GM12878 (cell line): Measurements from ENCODE around the gene MFSD6. TPM values are rescaled to one million over a fixed set of nuclear protein-coding genes. Genes with fewer than 3 reads are reported as not detected.

Source experiments
- ATAC-seq: fragments of 200-7000 bp; cut with Tn5 transposase; 3 replicates; pipeline ENCODE4 v1.9.1; 2020; ENCODE audit warnings: mild to moderate bottlenecking, moderate library complexity
- BruUV-seq: library from RNA; stranded (reverse); fragments of 400-500 nt; replicated peaks from 2 replicates; lab custom pipeline; 2021; lab: Mats Ljungman, UMichigan
- CTCF ChIA-PET: fragments of 300-600 bp; sonication (Branson Sonifier 250); formaldehyde crosslinking; extraction: SDS; loops from one replicate; lab custom pipeline; 2021; ENCODE audit warnings: inconsistent platforms; lab: Yijun Ruan, JAX
- POLR2A ChIA-PET: fragments of 350-600 bp; formaldehyde crosslinking; extraction: SDS; loops from one replicate; lab custom pipeline; 2021; ENCODE audit warnings: inconsistent platforms; lab: Charles Lee
- RAD21 ChIA-PET: fragments of 300-600 bp; sonication (Branson Sonifier 250); formaldehyde crosslinking; loops from one replicate; lab custom pipeline; 2023; ENCODE audit warnings: antibody characterized with exemption; ENCODE audit not compliant: unreplicated experiment; lab: Charles Lee
- SMC1A ChIA-PET: fragments of 300-600 bp; sonication (Branson Sonifier 250); formaldehyde crosslinking; loops from one replicate; lab custom pipeline; 2023; ENCODE audit not compliant: unreplicated experiment, uncharacterized antibody; lab: Charles Lee
- DNase-seq: peaks from one replicate; pipeline ENCODE4 v3.0.0-alpha.2; 2011; ENCODE audit warnings: low read depth, low spot score
- FAIRE-seq: peaks from 3 replicates; lab custom pipeline; 2011; peaks lifted over from hg19 to GRCh38; lab: Jason Lieb, UNC
- H2AFZ ChIP-seq: 2 replicates; pipeline ENCODE4 v1.6.0; 2011; ENCODE audit warnings: low read depth, low read length, control low read depth; ENCODE audit not compliant: control insufficient read depth
- H3K27ac ChIP-seq: 2 replicates; pipeline ENCODE4 v1.5.1; 2011; ENCODE audit warnings: control low read depth; ENCODE audit not compliant: control insufficient read depth, insufficient read depth
- H3K27me3 ChIP-seq, 2 experiments: replicated peaks in 1 of 2; 2 replicates each; pipeline versions ENCODE4 v1.6.0 to v1.6.1; 2011; ENCODE audit warnings: low read length in 1 of 2; ENCODE audit not compliant: control insufficient read depth in 2 of 2, insufficient read depth in 2 of 2
- H3K36me3 ChIP-seq, 2 experiments: 2 replicates each; pipeline ENCODE4 v1.5.1; 2011; ENCODE audit warnings: low read length in 1 of 2; ENCODE audit not compliant: control insufficient read depth in 2 of 2, insufficient read depth in 2 of 2
- H3K4me1 ChIP-seq: 2 replicates; pipeline ENCODE4 v1.6.1; 2011; ENCODE audit warnings: mild to moderate bottlenecking, low read length, moderate library complexity, mixed read lengths; ENCODE audit not compliant: control insufficient read depth, insufficient read depth
- H3K4me2 ChIP-seq: 2 replicates; pipeline ENCODE4 v1.6.0; 2011; ENCODE audit warnings: control low read depth; ENCODE audit not compliant: control insufficient read depth, insufficient read depth
- H3K4me3 ChIP-seq: fragments of 200-600 bp; sonication (generic); 2 replicates; pipeline ENCODE4 v1.5.1; 2016
- H3K79me2 ChIP-seq: 2 replicates; pipeline ENCODE4 v1.6.0; 2011; ENCODE audit warnings: low read length; ENCODE audit not compliant: control insufficient read depth, insufficient read depth
- H3K9ac ChIP-seq: 2 replicates; pipeline ENCODE4 v1.8.0; 2011; ENCODE audit warnings: low read length, control low read depth, mixed read lengths; ENCODE audit not compliant: control insufficient read depth, insufficient read depth
- H3K9me3 ChIP-seq: replicated peaks from 3 replicates; pipeline ENCODE4 v1.5.1; 2011; ENCODE audit warnings: mild to moderate bottlenecking, low read length; ENCODE audit not compliant: control insufficient read depth, insufficient read depth
- H4K20me1 ChIP-seq: 2 replicates; pipeline ENCODE4 v1.6.0; 2011; ENCODE audit not compliant: control insufficient read depth, insufficient read depth
- ATF3 ChIP-seq: IDR thresholded peaks from 2 replicates; pipeline ENCODE4 v1.6.1; 2011; ENCODE audit warnings: low read depth, mild to moderate bottlenecking, low read length, moderate library complexity, borderline replicate concordance; ENCODE audit errors: extremely low read depth
- BMI1 ChIP-seq: fragments of 450-650 bp; IDR thresholded peaks from 2 replicates; pipeline ENCODE4 v1.6.1; 2016; ENCODE audit warnings: mild to moderate bottlenecking, moderate library complexity, borderline replicate concordance
- DPF2 ChIP-seq: fragments of 450-650 bp; IDR thresholded peaks from 2 replicates; pipeline ENCODE4 v1.6.1; 2017; ENCODE audit warnings: mild to moderate bottlenecking
- EP300 ChIP-seq, 2 experiments: fragments of 150-350 bp in 1 of 2; IDR thresholded peaks; 2 replicates each; pipeline ENCODE4 v1.6.1; 2011 to 2012; ENCODE audit warnings: low read depth in 2 of 2, low read length in 2 of 2, borderline replicate concordance in 1 of 2, improper control_type of control experiment in 1 of 2, inconsistent platforms in 1 of 2; ENCODE audit not compliant: control insufficient read depth in 1 of 2
- ESRRA ChIP-seq: IDR thresholded peaks from 2 replicates; pipeline ENCODE4 v1.6.1; 2012; ENCODE audit warnings: mild to moderate bottlenecking, low read length, improper control_type of control experiment
- JUNB ChIP-seq: IDR thresholded peaks from 2 replicates; pipeline ENCODE4 v1.6.1; 2016; ENCODE audit warnings: antibody characterized with exemption, mild to moderate bottlenecking
- JUND ChIP-seq: IDR thresholded peaks from 2 replicates; pipeline ENCODE4 v1.6.1; 2012; ENCODE audit warnings: low read depth, mild to moderate bottlenecking, low read length, improper control_type of control experiment, moderate library complexity
- MAX ChIP-seq: IDR thresholded peaks from 2 replicates; pipeline ENCODE4 v1.6.1; 2012; ENCODE audit warnings: low read depth, low read length, improper control_type of control experiment
- MTA2 ChIP-seq: fragments of 450-650 bp; IDR thresholded peaks from 2 replicates; pipeline ENCODE4 v1.6.1; 2016; ENCODE audit warnings: low read depth, mild to moderate bottlenecking, moderate library complexity
- NFYB ChIP-seq: IDR thresholded peaks from 2 replicates; pipeline ENCODE4 v1.6.1; 2011; ENCODE audit warnings: low read depth, mild to moderate bottlenecking, low read length, improper control_type of control experiment, moderate library complexity; ENCODE audit not compliant: insufficient read depth
- NR2F1 ChIP-seq: fragments of 450-650 bp; conservative IDR thresholded peaks from 2 replicates; pipeline ENCODE4 v1.6.1; 2017; ENCODE audit warnings: mild to moderate bottlenecking
- RBBP5 ChIP-seq: fragments of 200-600 bp; sonication (generic); conservative IDR thresholded peaks from 2 replicates; pipeline ENCODE4 v1.6.1; 2016
- RELA ChIP-seq: fragments of 450-650 bp; IDR thresholded peaks from 2 replicates; pipeline ENCODE4 v1.8.0; 2014; ENCODE audit warnings: borderline replicate concordance; ENCODE audit not compliant: partially characterized antibody
- SMARCA5 ChIP-seq: fragments of 450-650 bp; IDR thresholded peaks from 2 replicates; pipeline ENCODE4 v1.6.1; 2017; ENCODE audit warnings: mild to moderate bottlenecking
- SREBF2 ChIP-seq: IDR thresholded peaks from 2 replicates; pipeline ENCODE4 v1.6.1; 2012; ENCODE audit warnings: mild to moderate bottlenecking, low read length
- SUPT20H ChIP-seq: IDR thresholded peaks from 2 replicates; pipeline ENCODE4 v1.6.1; 2011; ENCODE audit warnings: low read depth, mild to moderate bottlenecking, low read length, moderate library complexity, borderline replicate concordance; ENCODE audit not compliant: control insufficient read depth
- TCF12 ChIP-seq: IDR thresholded peaks from 2 replicates; pipeline ENCODE4 v1.6.1; 2011; ENCODE audit warnings: low read depth, mild to moderate bottlenecking, low read length
- WRNIP1 ChIP-seq: IDR thresholded peaks from 2 replicates; pipeline ENCODE4 v1.6.1; 2011; ENCODE audit warnings: low read depth, low read length, improper control_type of control experiment, borderline replicate concordance
- ZBED1 ChIP-seq: IDR thresholded peaks from 2 replicates; pipeline ENCODE4 v1.6.1; 2016; ENCODE audit warnings: borderline replicate concordance
- ZNF217 ChIP-seq: fragments of 450-650 bp; IDR thresholded peaks from 2 replicates; pipeline ENCODE4 v1.6.1; 2017; ENCODE audit warnings: antibody characterized with exemption, mild to moderate bottlenecking
- WGBS: methylation state at CpG from one replicate; pipeline ENCODE4 v1.1.6; 2016; ENCODE audit warnings: low lambda C conversion rate; ENCODE audit not compliant: insufficient replicate concordance, insufficient coverage; ENCODE audit errors: missing lambda C conversion rate; 5-methylcytosine and 5-hydroxymethylcytosine counted together
- in situ Hi-C: fragments of 300-500 bp; cut with MboI; formaldehyde crosslinking; loops from 9 replicates; pipeline ENCODE4 v1.14.3; 2018; ENCODE audit warnings: mixed read lengths
- intact Hi-C: fragments of 100-400 bp; cut with micrococcal nuclease; formaldehyde crosslinking; loops from one replicate; pipeline ENCODE4 v1.14.2; 2022; ENCODE audit not compliant: unreplicated experiment
- polyA plus RNA-seq, 11 experiments: library from polyadenylated mRNA; depleted of rRNA in 4 of 11; unstranded in 6 of 11; stranded (reverse) in 5 of 11; fragments of >200 nt; fragmentation: Nextera tagmentation in 4 of 11; fragmentation: Illumina TruSeq in 1 of 11; extraction: Ambion mirVana in 4 of 11; extraction: Trizol in 1 of 11; gene quantifications; 1 replicate in 1 of 11; 2 replicates in 10 of 11; pipeline versions ENCODE4 v1.2.1 to v1.2.3, GENCODE V29; 2011 to 2016; ENCODE audit warnings: inconsistent platforms in 2 of 11, missing spikeins in 2 of 11, low read depth in 1 of 11
- total RNA-seq, 4 experiments: library from RNA; depleted of rRNA in 3 of 4; stranded (reverse); fragments of >200 nt in 3 of 4; fragmentation: Illumina TruSeq in 1 of 4; extraction: Trizol in 1 of 4; gene quantifications; 2 replicates each; pipeline versions ENCODE4 v1.2.1 to v1.2.3, GENCODE V29; 2013 to 2021
- TF ChIP-seq, protein P1 (sequence below): fragments of 450-650 bp; IDR thresholded peaks from 2 replicates; pipeline ENCODE4 v1.6.1; 2017; ENCODE audit warnings: low read depth, mild to moderate bottlenecking, moderate library complexity
- TF ChIP-seq, protein P2 (sequence below): fragments of 450-650 bp; IDR thresholded peaks from 2 replicates; pipeline ENCODE4 v1.6.1; 2014; ENCODE audit warnings: mild to moderate bottlenecking

MFSD6 gene
- total and polyA plus RNA-seq, 10 of the 15 experiments (the other 5 are each of a cell fraction or from before 2014, with no cell fraction given), result 6.7 to 42.6 (median 24.2) TPM

DNA sequence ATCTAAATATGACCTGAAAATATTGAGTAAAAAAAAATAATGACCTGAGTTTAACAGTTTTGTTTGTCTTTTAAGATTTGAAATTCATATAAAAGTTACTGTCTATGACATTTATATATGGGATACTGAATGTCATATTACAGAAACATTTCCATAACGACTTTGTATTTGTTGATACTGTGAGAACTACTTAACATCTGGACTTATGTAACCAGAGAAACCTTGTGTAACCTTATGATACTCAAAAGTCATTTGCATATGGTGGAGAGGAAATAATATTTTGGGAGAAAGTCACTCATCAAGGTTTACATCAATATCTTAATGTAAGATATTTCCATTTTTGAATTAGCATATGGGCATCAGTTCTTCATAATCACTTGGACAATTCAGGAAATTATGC is 12.6 kb downstream of the MFSD6 start (continued):
- TF ChIP-seq BMI1, result no peak
- TF ChIP-seq NR2F1, result no peak
- TF ChIP-seq TCF12, result no peak
- TF ChIP-seq RELA, result no peak
- no peak for TF ChIP-seq JUND
- no peak for TF ChIP-seq ZNF217
- TF ChIP-seq WRNIP1, result no peak
- TF ChIP-seq SMARCA5, result no peak

DNA sequence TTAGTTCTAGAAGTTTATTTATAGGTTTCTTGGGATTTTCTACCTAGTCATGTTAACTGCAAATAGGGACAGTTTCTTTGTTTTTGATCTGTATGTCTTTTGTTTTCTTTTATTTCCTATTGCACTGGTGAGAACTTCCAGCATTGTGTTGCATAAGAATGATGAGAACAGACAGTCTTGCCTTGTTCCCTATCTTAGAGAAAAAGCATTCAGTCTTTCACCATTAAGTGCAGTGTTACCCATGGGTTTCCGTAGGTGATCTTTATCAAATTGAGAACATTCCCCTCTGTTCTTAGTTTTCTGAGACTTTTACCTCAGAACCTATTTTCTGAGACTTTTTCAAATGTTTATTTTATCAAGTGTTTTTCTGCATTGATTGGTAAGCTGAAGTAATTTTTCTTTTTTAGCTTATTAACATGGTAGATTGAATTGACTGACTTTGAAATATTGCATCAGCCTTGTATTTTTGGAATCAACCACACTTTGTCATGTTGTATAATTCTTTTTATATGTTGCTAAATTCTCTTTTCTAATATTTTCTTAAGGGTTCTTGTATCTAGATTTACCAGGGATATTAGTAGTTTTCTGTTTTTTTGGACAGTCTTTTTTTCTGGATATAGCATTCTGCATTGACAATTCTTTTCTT is 17.2 kb downstream of the MFSD6 start:
- H3K4me3 ChIP-seq, result no peak overlapping the region
- H3K4me1 ChIP-seq, result peaks cover 6% of the 10 kb centered on the region
- H3K9me3 ChIP-seq, result no peaks in the 10 kb centered on the region
- H2AFZ ChIP-seq, result no peak overlapping the region
- FAIRE-seq, result no peak
- ATAC-seq, result no peak
- H3K9ac ChIP-seq, result no peak overlapping the region
- POLR2A ChIA-PET, result no interaction called here
- RAD21 ChIA-PET, result no interaction called here
- SMC1A ChIA-PET, result interaction anchor here (1.0 to 3.2 kb wide), 3 partner anchors 10 to 16 kb away, joined by 3 to 8 read pairs (median 5); no protein-coding TSS in a partner anchor
- WGBS, result 100% methylated on average over 1 of the region's 1 CpG
- intact Hi-C loops, result no loop called here
- H3K79me2 ChIP-seq, result peaks cover 2% of the 10 kb centered on the region; the same call in 1 of the 2 replicates
- CTCF ChIA-PET, result interaction anchor here (0.9 to 1.6 kb wide), 4 partner anchors 8 to 104 kb away, joined by 3 to 4 read pairs (median 4); no protein-coding TSS in a partner anchor
- no peak overlapping the region for H3K27ac ChIP-seq
- no TSS peak for BruUV-seq
- peaks cover 0 to 3% of the 10 kb centered on the region in 2 experiments; a peak in 1 of 4 replicates for H3K36me3 ChIP-seq
- no peaks in the 10 kb centered on the region for H4K20me1 ChIP-seq
- DNase-seq, result no peak
- H3K27me3 ChIP-seq, result no peaks in the 10 kb centered on the region
- in situ Hi-C loops, result no loop called here
- H3K4me2 ChIP-seq, result no peak overlapping the region
- TF ChIP-seq ATF3, result no peak
- no peak for TF ChIP-seq EP300 (IDR thresholded peaks at IDR 0.05; ENCODE audit: borderline replicate concordance in 1 of 2, control insufficient read depth in 1 of 2, low read depth in 2 of 2, low read length in 2 of 2)
- no peak for TF ChIP-seq SREBF2
- no peak for TF ChIP-seq ESRRA
- no peak for TF ChIP-seq SUPT20H
- TF ChIP-seq MAX, result no peak
- no peak for TF ChIP-seq NFYB
- no peak for TF ChIP-seq ZBED1
- no peak for TF ChIP-seq RBBP5
- TF ChIP-seq MTA2, result no peak
- TF ChIP-seq, protein P1, sequence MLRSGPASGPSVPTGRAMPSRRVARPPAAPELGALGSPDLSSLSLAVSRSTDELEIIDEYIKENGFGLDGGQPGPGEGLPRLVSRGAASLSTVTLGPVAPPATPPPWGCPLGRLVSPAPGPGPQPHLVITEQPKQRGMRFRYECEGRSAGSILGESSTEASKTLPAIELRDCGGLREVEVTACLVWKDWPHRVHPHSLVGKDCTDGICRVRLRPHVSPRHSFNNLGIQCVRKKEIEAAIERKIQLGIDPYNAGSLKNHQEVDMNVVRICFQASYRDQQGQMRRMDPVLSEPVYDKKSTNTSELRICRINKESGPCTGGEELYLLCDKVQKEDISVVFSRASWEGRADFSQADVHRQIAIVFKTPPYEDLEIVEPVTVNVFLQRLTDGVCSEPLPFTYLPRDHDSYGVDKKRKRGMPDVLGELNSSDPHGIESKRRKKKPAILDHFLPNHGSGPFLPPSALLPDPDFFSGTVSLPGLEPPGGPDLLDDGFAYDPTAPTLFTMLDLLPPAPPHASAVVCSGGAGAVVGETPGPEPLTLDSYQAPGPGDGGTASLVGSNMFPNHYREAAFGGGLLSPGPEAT, result no peak
- TF ChIP-seq DPF2, result no peak
- TF ChIP-seq, protein P2, sequence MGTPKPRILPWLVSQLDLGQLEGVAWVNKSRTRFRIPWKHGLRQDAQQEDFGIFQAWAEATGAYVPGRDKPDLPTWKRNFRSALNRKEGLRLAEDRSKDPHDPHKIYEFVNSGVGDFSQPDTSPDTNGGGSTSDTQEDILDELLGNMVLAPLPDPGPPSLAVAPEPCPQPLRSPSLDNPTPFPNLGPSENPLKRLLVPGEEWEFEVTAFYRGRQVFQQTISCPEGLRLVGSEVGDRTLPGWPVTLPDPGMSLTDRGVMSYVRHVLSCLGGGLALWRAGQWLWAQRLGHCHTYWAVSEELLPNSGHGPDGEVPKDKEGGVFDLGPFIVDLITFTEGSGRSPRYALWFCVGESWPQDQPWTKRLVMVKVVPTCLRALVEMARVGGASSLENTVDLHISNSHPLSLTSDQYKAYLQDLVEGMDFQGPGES, result no peak
- no peak for TF ChIP-seq JUNB
